Measurements from ENCODE around the gene APOBEC3A. TPM values are rescaled to one million over a fixed set of nuclear protein-coding genes. Genes with fewer than 3 reads are reported as not detected.
A peak's percentile ranks its signal among the peaks of the same experiment; 100 is the strongest.

APOBEC3A gene
- total RNA-seq, 1 donor from 2014 or later, result not detected

GRCh38 chr22:38949889-38950405 lies 7.5 kb upstream of the APOBEC3A start:
- TF ChIP-seq CTCF (IDR thresholded peaks at IDR 0.05; ENCODE audit: insufficient read depth, low read length, severe bottlenecking), result no peak
- no peak for FAIRE-seq
- DNase-seq (ENCODE audit: low read depth), result no peak
- H3K27me3 ChIP-seq (ENCODE audit: control insufficient read depth, insufficient read depth, low read length), result peaks cover 11% of the 10 kb centered on the region
- no peak overlapping the region for H3K4me3 ChIP-seq (ENCODE audit: low read depth, low read length)
- H3K36me3 ChIP-seq (ENCODE audit: control insufficient read depth, insufficient read depth, low read length), result no peaks in the 10 kb centered on the region

GRCh38 chr22:38950527-38951295 lies 6.7 kb upstream of the APOBEC3A start:
- H3K27me3 ChIP-seq (ENCODE audit: control insufficient read depth, insufficient read depth, low read length), result peaks cover 11% of the 10 kb centered on the region
- no peak overlapping the region for H3K4me3 ChIP-seq (ENCODE audit: low read depth, low read length)
- DNase-seq (ENCODE audit: low read depth) (no peak), FAIRE-seq (no peak)
- H3K36me3 ChIP-seq (ENCODE audit: control insufficient read depth, insufficient read depth, low read length), result no peaks in the 10 kb centered on the region
- TF ChIP-seq CTCF (IDR thresholded peaks at IDR 0.05; ENCODE audit: insufficient read depth, low read length, severe bottlenecking), result no peak

GRCh38 chr22:38951734-38952133 lies 5.7 kb upstream of the APOBEC3A start:
- Histone ChIP-seq H3K36me3 (ENCODE audit: control insufficient read depth, insufficient read depth, low read length) (no peaks in the 10 kb centered on the region), H3K4me3 (ENCODE audit: low read depth, low read length) (no peak overlapping the region), H3K27me3 (ENCODE audit: control insufficient read depth, insufficient read depth, low read length) (peaks cover 10% of the 10 kb centered on the region)
- no peak for TF ChIP-seq CTCF (IDR thresholded peaks at IDR 0.05; ENCODE audit: insufficient read depth, low read length, severe bottlenecking)
- DNase-seq (ENCODE audit: low read depth), result no peak
- FAIRE-seq, result no peak

- no peak for TF ChIP-seq CTCF (IDR thresholded peaks at IDR 0.05; ENCODE audit: insufficient read depth, low read length, severe bottlenecking)
- FAIRE-seq, result peak; percentile 89
- H3K4me3 ChIP-seq (ENCODE audit: low read depth, low read length), result no peak overlapping the region
- H3K36me3 ChIP-seq (ENCODE audit: control insufficient read depth, insufficient read depth, low read length), result no peaks in the 10 kb centered on the region
- DNase-seq (ENCODE audit: low read depth), result no peak
- peaks cover 9% of the 10 kb centered on the region for H3K27me3 ChIP-seq (ENCODE audit: control insufficient read depth, insufficient read depth, low read length)
Observed at GRCh38 chr22:38952281-38952993, 5.0 kb upstream of the APOBEC3A start.

GRCh38 chr22:38953091-38953490 lies 4.3 kb upstream of the APOBEC3A start:
- DNase-seq (ENCODE audit: low read depth) (no peak), FAIRE-seq (no peak)
- no peak for TF ChIP-seq CTCF (IDR thresholded peaks at IDR 0.05; ENCODE audit: insufficient read depth, low read length, severe bottlenecking)
- peaks cover 5% of the 10 kb centered on the region for H3K27me3 ChIP-seq (ENCODE audit: control insufficient read depth, insufficient read depth, low read length)
- no peak overlapping the region for H3K4me3 ChIP-seq (ENCODE audit: low read depth, low read length)
- no peaks in the 10 kb centered on the region for H3K36me3 ChIP-seq (ENCODE audit: control insufficient read depth, insufficient read depth, low read length)

All from bronchial epithelial cell (primary cell).